Left ventricle myocardium superior (tissue), 1 donor: ENCODE data around the gene SLC1A6. TPM values are rescaled to one million over a fixed set of nuclear protein-coding genes. Genes with fewer than 3 reads are reported as not detected.
"Not testable (repeated sequence)": the region's sequence is repeated elsewhere in the genome, so short reads cannot be mapped to it uniquely, and the experiment has no call there.

Source experiments
- ATAC-seq: fragments of 200-7000 bp; cut with Tn5 transposase; one replicate; pipeline ENCODE4 v1.9.1; 2020; ENCODE audit warnings: mild to moderate bottlenecking, moderate library complexity
- DNase-seq: peaks from one replicate; pipeline ENCODE4 v3.0.0-alpha.2; 2020
- intact Hi-C: fragments of 100-400 bp; cut with micrococcal nuclease; formaldehyde crosslinking; loops from one replicate; pipeline ENCODE4 v1.11.0; 2022
- long read RNA-seq: library from polyadenylated mRNA; unstranded; transcript quantifications from one replicate; pipeline ENCODE4 v2.0.0, GENCODE V29; 2021
- total RNA-seq: library from RNA; stranded (reverse); fragmentation: NEBNext Ultra II Directional; extraction: Animal tissue kit (Norgen Biotek cat#: 25700); gene quantifications from one replicate; pipeline ENCODE4 v1.2.1, GENCODE V29; 2021
- donor health status: DM: no; HTN: yes; CAD: no; lungs with severe emphysema.

SLC1A6 gene
- not detected for total RNA-seq
- long read RNA-seq = 0 reads

GRCh38 chr19:14979476-14980255 lies at the start of gene SLC1A6:
TSS of gene SLC1A6 (minus strand) at chr19:14979864. CDS start at chr19:14972910, 6,954 bp downstream.
- ATAC-seq (no peak), DNase-seq (no peak)
- intact Hi-C loops = no loop called here

GRCh38 chr19:15028490-15028889 lies 48.8 kb upstream of the SLC1A6 start:
- DNase-seq (no peak), ATAC-seq (no peak)
- intact Hi-C loops = no loop called here

- ATAC-seq (no peak), DNase-seq (no peak)
- intact Hi-C loops = no loop called here
Measured at GRCh38 chr19:15025217-15025616, 45.6 kb upstream of the SLC1A6 start.

- no peak for DNase-seq
- ATAC-seq = no peak
- intact Hi-C loops = no loop called here
Measured at GRCh38 chr19:15022752-15023151, 43.1 kb upstream of the SLC1A6 start.

- intact Hi-C loops = no loop called here
- no peak for DNase-seq
- ATAC-seq = no peak
Measured at GRCh38 chr19:15021286-15022007, 41.8 kb upstream of the SLC1A6 start.

GRCh38 chr19:15018836-15019235 lies 39.2 kb upstream of the SLC1A6 start:
- intact Hi-C loops, DNase-seq, ATAC-seq: not testable (repeated sequence)

- intact Hi-C loops = no loop called here
- no peak for ATAC-seq
Measured at GRCh38 chr19:15015946-15016542, 36.4 kb upstream of the SLC1A6 start.

GRCh38 chr19:15014579-15014978 lies 34.9 kb upstream of the SLC1A6 start:
- no peak for ATAC-seq
- intact Hi-C loops = no loop called here
- no peak for DNase-seq

More at GRCh38 chr19:15015946-15016542, 36.4 kb upstream of the SLC1A6 start:
- DNase-seq = no peak

- intact Hi-C loops = no loop called here
- DNase-seq (no peak), ATAC-seq (no peak)
Measured at GRCh38 chr19:15010501-15011300, 31.0 kb upstream of the SLC1A6 start.

- intact Hi-C loops = no loop called here
- ATAC-seq (no peak), DNase-seq (no peak)
Measured at GRCh38 chr19:15008308-15008707, 28.6 kb upstream of the SLC1A6 start.

- ATAC-seq (no peak), DNase-seq (no peak)
- intact Hi-C loops = no loop called here
Measured at GRCh38 chr19:14997981-14998380, 18.3 kb upstream of the SLC1A6 start.

GRCh38 chr19:14992780-14993179 lies 13.1 kb upstream of the SLC1A6 start:
- ATAC-seq (no peak), DNase-seq (no peak)
- intact Hi-C loops = no loop called here

GRCh38 chr19:14985133-14985532 lies 5.5 kb upstream of the SLC1A6 start:
- ATAC-seq (no peak), DNase-seq (no peak)
- intact Hi-C loops = no loop called here

GRCh38 chr19:14978161-14978776 lies 1.4 kb downstream of the SLC1A6 start:
- intact Hi-C loops = no loop called here

GRCh38 chr19:14977128-14977527 lies 2.5 kb downstream of the SLC1A6 start:
- DNase-seq = no peak
- ATAC-seq = no peak
- intact Hi-C loops = no loop called here

More at GRCh38 chr19:14978161-14978776, 1.4 kb downstream of the SLC1A6 start:
- ATAC-seq = no peak
- no peak for DNase-seq

GRCh38 chr19:14974488-14974887 lies 5.2 kb downstream of the SLC1A6 start:
- DNase-seq (no peak), ATAC-seq (no peak)
- intact Hi-C loops = no loop called here

GRCh38 chr19:14972676-14973075 lies 7.0 kb downstream of the SLC1A6 start:
- intact Hi-C loops = no loop called here
- no peak for ATAC-seq

GRCh38 chr19:14971474-14971873 lies 8.2 kb downstream of the SLC1A6 start:
- intact Hi-C loops = no loop called here
- DNase-seq (no peak), ATAC-seq (no peak)

More at GRCh38 chr19:14972676-14973075, 7.0 kb downstream of the SLC1A6 start:
- DNase-seq = no peak

- ATAC-seq = no peak
- no peak for DNase-seq
- intact Hi-C loops = no loop called here
Measured at GRCh38 chr19:14968247-14968646, 11.4 kb downstream of the SLC1A6 start.
